H1 (cell line): ENCODE measurements around the gene TBX3. TPM values are rescaled to one million over a fixed set of nuclear protein-coding genes. Genes with fewer than 3 reads are reported as not detected.

Experiments used
- CTCF ChIA-PET: fragments of 300-600 bp; sonication (Branson Sonifier 250); formaldehyde crosslinking; loops from one replicate; lab custom pipeline; 2021; ENCODE audit not compliant: partially characterized antibody; lab: Charles Lee
- POLR2A ChIA-PET: fragments of 300-600 bp; sonication (Branson Sonifier 250); formaldehyde crosslinking; loops from one replicate; lab custom pipeline; 2021; ENCODE audit warnings: inconsistent platforms; ENCODE audit not compliant: partially characterized antibody; lab: Charles Lee
- DNase-seq, 2 experiments: peaks; one replicate each; pipeline versions ENCODE4 v3.0.0 to v3.0.0-alpha.2; 2010 to 2022; ENCODE audit warnings: low spot score in 2 of 2, low read depth in 1 of 2, mixed read lengths in 1 of 2
- FAIRE-seq: peaks from 2 replicates; lab custom pipeline; 2011; peaks lifted over from hg19 to GRCh38; lab: Jason Lieb, UNC
- H2AFZ ChIP-seq: 2 replicates; pipeline ENCODE4 v1.8.1; 2012; ENCODE audit warnings: low read length, inconsistent platforms
- H2AK5ac ChIP-seq: 2 replicates; pipeline ENCODE4 v1.6.1; 2013; ENCODE audit warnings: low read depth, low read length
- H2BK120ac ChIP-seq: replicated peaks from 2 replicates; pipeline ENCODE3; 2013; ENCODE audit warnings: low read depth, low read length, inconsistent platforms
- H2BK12ac ChIP-seq: 2 replicates; pipeline ENCODE4 v1.6.1; 2013; ENCODE audit warnings: low read depth, low read length
- H2BK15ac ChIP-seq: 2 replicates; pipeline ENCODE4 v1.6.1; 2013; ENCODE audit warnings: low read length
- H2BK20ac ChIP-seq: 2 replicates; pipeline ENCODE4 v1.6.1; 2013; ENCODE audit warnings: low read length
- H2BK5ac ChIP-seq: 2 replicates; pipeline ENCODE4 v1.6.1; 2013; ENCODE audit warnings: low read depth, low read length
- H3K14ac ChIP-seq: 2 replicates; pipeline ENCODE4 v1.6.1; 2013; ENCODE audit warnings: inconsistent platforms; ENCODE audit not compliant: insufficient read length
- H3K18ac ChIP-seq: 2 replicates; pipeline ENCODE4 v1.6.1; 2013; ENCODE audit warnings: low read length; ENCODE audit errors: extremely low read depth
- H3K23ac ChIP-seq: 2 replicates; pipeline ENCODE4 v1.6.1; 2013; ENCODE audit warnings: inconsistent platforms; ENCODE audit not compliant: insufficient read length
- H3K23me2 ChIP-seq: 2 replicates; pipeline ENCODE4 v1.6.1; 2013; ENCODE audit warnings: low read depth, low read length
- H3K27ac ChIP-seq: 2 replicates; pipeline ENCODE4 v1.6.1; 2011; ENCODE audit warnings: low read depth, low read length, inconsistent platforms
- H3K27me3 ChIP-seq, 4 experiments: replicated peaks in 1 of 4; 1 replicate in 1 of 4; 2 replicates in 3 of 4; pipeline versions ENCODE4 v1.6.1 to v1.8.1; 2011 to 2013; ENCODE audit warnings: low read length in 3 of 4, mild to moderate bottlenecking in 3 of 4, inconsistent platforms in 2 of 4, mixed read lengths in 2 of 4, moderate library complexity in 1 of 4; ENCODE audit not compliant: control insufficient read depth in 3 of 4, insufficient read depth in 3 of 4; ENCODE audit errors: extremely low read depth in 1 of 4
- H3K36me3 ChIP-seq, 4 experiments: 2 replicates each; pipeline versions ENCODE4 v1.6.1 to v1.8.1; 2011 to 2013; ENCODE audit warnings: mild to moderate bottlenecking in 4 of 4, low read length in 3 of 4, moderate library complexity in 2 of 4, control low read depth in 1 of 4, inconsistent platforms in 1 of 4; ENCODE audit not compliant: insufficient read depth in 4 of 4, control insufficient read depth in 2 of 4
- H3K4ac ChIP-seq: replicated peaks from 2 replicates; pipeline ENCODE3; 2013; ENCODE audit warnings: low read length, low read depth, mixed read lengths, inconsistent platforms; ENCODE audit not compliant: insufficient read length
- H3K4me1 ChIP-seq, 4 experiments: replicated peaks in 1 of 4; 1 replicate in 1 of 4; 2 replicates in 3 of 4; pipeline versions ENCODE4 v1.6.1 to v1.8.1; 2011 to 2013; ENCODE audit warnings: low read length in 3 of 4, inconsistent platforms in 2 of 4, mixed read lengths in 1 of 4; ENCODE audit not compliant: insufficient read depth in 4 of 4, control insufficient read depth in 3 of 4
- H3K4me2 ChIP-seq, 2 experiments: 2 replicates each; pipeline versions ENCODE4 v1.6.1 to v1.8.1; 2011 to 2013; ENCODE audit warnings: low read depth in 2 of 2, low read length in 2 of 2, control low read depth in 1 of 2, inconsistent platforms in 1 of 2, mild to moderate bottlenecking in 1 of 2; ENCODE audit not compliant: insufficient read depth in 1 of 2
- H3K4me3 ChIP-seq, 4 experiments: fragments of 200-600, 300-600 bp in 1 of 4; sonication (generic), shearing (Covaris generic), sonication (Bioruptor Twin) in 1 of 4; 2 replicates each; pipeline versions ENCODE4 v1.5.1 to v1.8.1; 2011 to 2016; ENCODE audit warnings: low read length in 4 of 4, low read depth in 3 of 4, control low read depth in 2 of 4, inconsistent platforms in 2 of 4, mild to moderate bottlenecking in 2 of 4, mixed read lengths in 1 of 4, moderate library complexity in 1 of 4; ENCODE audit not compliant: insufficient read depth in 2 of 4; ENCODE audit errors: extremely low read depth in 1 of 4
- H3K56ac ChIP-seq: replicated peaks from 2 replicates; pipeline ENCODE3; 2013; ENCODE audit warnings: low read depth, mild to moderate bottlenecking, mixed read lengths, low read length, inconsistent platforms; ENCODE audit not compliant: insufficient read length
- H3K79me1 ChIP-seq: 2 replicates; pipeline ENCODE4 v1.6.1; 2013; ENCODE audit warnings: low read depth, low read length, control low read depth
- H3K79me2 ChIP-seq, 2 experiments: 2 replicates each; pipeline versions ENCODE4 v1.6.1 to v1.8.1; 2012 to 2013; ENCODE audit warnings: low read length in 2 of 2, mild to moderate bottlenecking in 2 of 2, inconsistent platforms in 1 of 2; ENCODE audit not compliant: insufficient read depth in 2 of 2, control insufficient read depth in 1 of 2
- H3K9ac ChIP-seq, 4 experiments: replicated peaks in 1 of 4; 1 replicate in 1 of 4; 2 replicates in 3 of 4; pipeline versions ENCODE4 v1.6.1 to v1.8.1; 2011 to 2013; ENCODE audit warnings: low read depth in 3 of 4, low read length in 3 of 4, control low read depth in 2 of 4, mild to moderate bottlenecking in 2 of 4, moderate library complexity in 2 of 4, inconsistent platforms in 1 of 4; ENCODE audit errors: extremely low read depth in 1 of 4
- H3K9me3 ChIP-seq, 2 experiments: 2 replicates each; pipeline versions ENCODE4 v1.6.1 to v1.8.1; 2012 to 2013; ENCODE audit warnings: mild to moderate bottlenecking in 2 of 2, moderate library complexity in 2 of 2, control low read depth in 1 of 2, inconsistent platforms in 1 of 2, low read depth in 1 of 2, low read length in 1 of 2, mixed read lengths in 1 of 2; ENCODE audit not compliant: insufficient read depth in 2 of 2
- H4K20me1 ChIP-seq, 2 experiments: replicated peaks in 1 of 2; 2 replicates each; pipeline versions ENCODE3 to v1.8.1; 2011 to 2013; ENCODE audit warnings: inconsistent platforms in 2 of 2, low read length in 2 of 2, mild to moderate bottlenecking in 1 of 2; ENCODE audit not compliant: insufficient read depth in 2 of 2, control insufficient read depth in 1 of 2
- H4K5ac ChIP-seq: 2 replicates; pipeline ENCODE4 v1.6.1; 2013; ENCODE audit warnings: low read length, low read depth, mixed read lengths, inconsistent platforms; ENCODE audit not compliant: insufficient read length
- H4K8ac ChIP-seq: 2 replicates; pipeline ENCODE4 v1.8.0; 2013; ENCODE audit warnings: mild to moderate bottlenecking, moderate library complexity, low read length, inconsistent platforms; ENCODE audit not compliant: insufficient read depth; ENCODE audit errors: extremely low read depth
- H4K91ac ChIP-seq: replicated peaks from 2 replicates; pipeline ENCODE3; 2013; ENCODE audit warnings: low read length, mixed read lengths, inconsistent platforms; ENCODE audit not compliant: insufficient read length
- MAX ChIP-seq: IDR thresholded peaks from 2 replicates; pipeline ENCODE4 v1.6.1; 2012; ENCODE audit warnings: inconsistent platforms
- NANOG ChIP-seq: IDR thresholded peaks from 2 replicates; pipeline ENCODE4 v1.6.1; 2011; ENCODE audit warnings: low read length, low read depth, mild to moderate bottlenecking, inconsistent platforms; ENCODE audit not compliant: insufficient read depth, poor library complexity, severe bottlenecking
- POU5F1 ChIP-seq: IDR thresholded peaks from 2 replicates; pipeline ENCODE4 v1.6.1; 2011; ENCODE audit warnings: low read depth, mild to moderate bottlenecking, low read length, moderate library complexity
- RNF2 ChIP-seq: fragments of 200-900, 300-1000 bp; sonication (generic); IDR thresholded peaks from 2 replicates; pipeline ENCODE4 v1.7.1; 2016; ENCODE audit warnings: borderline replicate concordance, low read depth, mild to moderate bottlenecking, antibody characterized with exemption, low read length; ENCODE audit not compliant: poor library complexity, severe bottlenecking; ENCODE audit errors: missing control alignments
- SUZ12 ChIP-seq: fragments of 200-600 bp; sonication (generic); IDR thresholded peaks from 2 replicates; pipeline ENCODE4 v1.6.1; 2012; ENCODE audit warnings: mild to moderate bottlenecking, inconsistent platforms, low read length, moderate library complexity, mixed read lengths
- TAF1 ChIP-seq: IDR thresholded peaks from 2 replicates; pipeline ENCODE4 v1.6.1; 2011; ENCODE audit warnings: mild to moderate bottlenecking, low read depth, low read length
- TAF7 ChIP-seq: optimal IDR thresholded peaks from 2 replicates; pipeline ENCODE3; 2011; ENCODE audit warnings: low read depth, mild to moderate bottlenecking, inconsistent platforms, low read length, moderate library complexity, borderline replicate concordance
- TBP ChIP-seq: IDR thresholded peaks from 2 replicates; pipeline ENCODE4 v1.6.1; 2011; ENCODE audit warnings: low read depth, low read length, improper control_type of control experiment
- TEAD4 ChIP-seq: IDR thresholded peaks from 2 replicates; pipeline ENCODE4 v1.6.1; 2012; ENCODE audit warnings: low read depth, low read length, inconsistent platforms, mixed read lengths
- WGBS, 2 experiments: shearing (Covaris generic) in 1 of 2; methylation state at CpG; one replicate each; pipeline versions ENCODE4 v1.1.6 to v1.1.7; 2013 to 2015; ENCODE audit warnings: low lambda C conversion rate in 2 of 2, mixed read lengths in 2 of 2, inconsistent platforms in 1 of 2, low coverage in 1 of 2, missing lambda C conversion rate in 1 of 2; ENCODE audit not compliant: insufficient replicate concordance in 2 of 2, insufficient coverage in 1 of 2, insufficient read length in 1 of 2; ENCODE audit errors: extremely low coverage in 1 of 2, missing lambda C conversion rate in 1 of 2; 5-methylcytosine and 5-hydroxymethylcytosine counted together
- polyA plus RNA-seq, 7 experiments: library from polyadenylated mRNA; depleted of rRNA in 3 of 7; stranded (reverse) in 5 of 7; unstranded in 2 of 7; fragments of >200 nt in 5 of 7; fragments of 200-250 nt in 2 of 7; gene quantifications; 1 replicate in 5 of 7; 2 replicates in 1 of 7; 4 replicates in 1 of 7; pipeline versions ENCODE4 v1.2.1 to v1.2.3, GENCODE V29; 2011 to 2013; ENCODE audit warnings: missing spikeins in 2 of 7, mixed read lengths in 2 of 7
- total RNA-seq: library from RNA; stranded (reverse); fragmentation: NEBNext Ultra II Directional; extraction: Animal tissue kit (Norgen Biotek cat#: 25700); gene quantifications from 2 replicates; pipeline ENCODE4 v1.2.1, GENCODE V29; 2021

The TBX3 gene
- total and polyA plus RNA-seq, 2 of the 8 experiments (the other 6 are each of a cell fraction or from before 2014, with no cell fraction given) = 0.09 to 1.0 TPM

DNA sequence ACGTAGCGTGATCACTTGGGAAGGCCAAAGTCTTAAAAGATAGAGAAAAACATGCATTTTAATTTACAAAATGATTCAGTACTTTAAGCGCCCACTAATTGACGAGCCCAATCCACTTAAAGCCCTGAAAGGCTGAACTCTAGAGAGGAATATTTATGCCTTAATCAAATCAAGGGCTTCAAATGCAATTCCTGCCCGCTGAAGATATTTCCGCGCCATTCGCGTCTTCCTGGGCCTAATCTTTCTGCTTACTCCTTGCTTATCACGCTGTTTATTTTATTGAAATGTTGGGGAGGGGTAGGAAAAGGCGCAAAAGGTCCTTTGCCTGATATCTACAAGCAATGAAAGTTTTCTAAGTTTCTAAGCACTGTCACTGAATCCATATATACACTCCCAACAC, 4.0 kb downstream of the TBX3 start:
- H3K14ac ChIP-seq = no peak overlapping the region
- peak overlapping the region in 1 of 4 experiments; percentile 10; a peak in 1 of 8 replicates for H3K4me3 ChIP-seq
- no peak overlapping the region for H2BK15ac ChIP-seq
- WGBS, 2 experiments = 4% methylated on average over 11 of the region's 11 CpGs; no CpG with 5 or more reads in 1 of the 2 experiments
- H3K4me2 ChIP-seq = peak overlapping the region; percentile 17 to 24; a peak in 1 of 4 replicates
- no peak overlapping the region for H3K23ac ChIP-seq
- POLR2A ChIA-PET = no interaction called here
- no peak overlapping the region for H3K18ac ChIP-seq
- H3K9ac ChIP-seq = no peak overlapping the region
- H4K20me1 ChIP-seq = peaks cover 6 to 16% of the 10 kb centered on the region in 2 experiments
- peaks cover 66 to 94% (median 86%) of the 10 kb centered on the region in 4 experiments for H3K27me3 ChIP-seq
- no peak overlapping the region for H3K27ac ChIP-seq
- no peak overlapping the region for H2BK5ac ChIP-seq
- DNase-seq (no peak), FAIRE-seq (no peak)
- H4K8ac ChIP-seq = no peak overlapping the region
- H3K23me2 ChIP-seq = peaks cover 12% of the 10 kb centered on the region; the same call in 1 of the 2 replicates
- H3K4ac ChIP-seq = no peak overlapping the region
- no peak for TF ChIP-seq TEAD4
- TF ChIP-seq RNF2 = no peak
- TF ChIP-seq TAF7 = no peak
- TF ChIP-seq MAX = no peak
- peak; percentile 20 for TF ChIP-seq SUZ12
- no peak for TF ChIP-seq POU5F1
- no peak for TF ChIP-seq TAF1
- TF ChIP-seq TBP = no peak
- no peak for TF ChIP-seq NANOG
- H3K79me2 ChIP-seq = no peaks in the 10 kb centered on the region
- no peak overlapping the region for H2BK20ac ChIP-seq
- H3K79me1 ChIP-seq = no peaks in the 10 kb centered on the region
- H3K56ac ChIP-seq = no peak overlapping the region
- peak overlapping the region; percentile 12 for H2BK120ac ChIP-seq
- H2AK5ac ChIP-seq = no peak overlapping the region
- H4K91ac ChIP-seq = no peak overlapping the region
- peak overlapping the region; percentile 41; the same call in 1 of the 2 replicates for H2BK12ac ChIP-seq
- H4K5ac ChIP-seq = no peak overlapping the region
- no peak overlapping the region for H2AFZ ChIP-seq
- no peaks in the 10 kb centered on the region for H3K9me3 ChIP-seq
- CTCF ChIA-PET = interaction anchor here (0.9 kb wide), 2 partner anchors 12 to 17 kb away, joined by 3 read pairs; no protein-coding TSS in a partner anchor
- peaks cover 14 to 42% (median 24%) of the 10 kb centered on the region in 4 experiments for H3K4me1 ChIP-seq
- no peaks in the 10 kb centered on the region for H3K36me3 ChIP-seq
